GM12865 (cell line): ENCODE measurements around the gene ATP5IF1.

ENCODE experiments used
- DNase-seq: peaks from one replicate; pipeline ENCODE4 v3.0.0; 2010; ENCODE audit warnings: low read depth
- H3K4me3 ChIP-seq: 2 replicates; pipeline ENCODE4 v1.5.1; 2011; ENCODE audit warnings: mild to moderate bottlenecking, low read depth, low read length, control low read depth
- TF ChIP-seq, protein P1 (sequence below): IDR thresholded peaks from 2 replicates; pipeline ENCODE4 v1.5.1; 2011; ENCODE audit warnings: low read length, control low read depth, low read depth, inconsistent platforms; ENCODE audit not compliant: insufficient read depth; ENCODE audit errors: missing control alignments

ATP5IF1 gene

DNA sequence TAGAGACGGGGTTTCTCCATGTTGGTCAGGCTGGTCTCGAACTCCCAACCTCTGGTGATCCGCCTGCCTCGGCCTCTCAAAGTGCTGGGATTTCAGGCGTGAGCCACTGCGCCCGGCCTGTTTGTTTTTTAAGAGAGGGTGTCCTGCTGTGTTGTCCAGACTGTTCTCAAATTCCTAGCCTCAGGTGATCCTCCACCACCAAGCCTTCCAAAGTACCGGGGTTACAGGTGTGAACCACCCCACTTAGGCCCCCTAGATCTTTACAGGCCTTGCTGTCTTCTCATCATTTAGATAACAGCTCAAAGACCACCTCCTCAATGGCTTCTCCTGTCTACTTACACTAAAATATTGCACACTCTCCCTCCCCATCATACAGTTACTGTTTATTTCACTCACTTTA lies 29.7 kb downstream of the ATP5IF1 start:
- TF ChIP-seq, protein P1, sequence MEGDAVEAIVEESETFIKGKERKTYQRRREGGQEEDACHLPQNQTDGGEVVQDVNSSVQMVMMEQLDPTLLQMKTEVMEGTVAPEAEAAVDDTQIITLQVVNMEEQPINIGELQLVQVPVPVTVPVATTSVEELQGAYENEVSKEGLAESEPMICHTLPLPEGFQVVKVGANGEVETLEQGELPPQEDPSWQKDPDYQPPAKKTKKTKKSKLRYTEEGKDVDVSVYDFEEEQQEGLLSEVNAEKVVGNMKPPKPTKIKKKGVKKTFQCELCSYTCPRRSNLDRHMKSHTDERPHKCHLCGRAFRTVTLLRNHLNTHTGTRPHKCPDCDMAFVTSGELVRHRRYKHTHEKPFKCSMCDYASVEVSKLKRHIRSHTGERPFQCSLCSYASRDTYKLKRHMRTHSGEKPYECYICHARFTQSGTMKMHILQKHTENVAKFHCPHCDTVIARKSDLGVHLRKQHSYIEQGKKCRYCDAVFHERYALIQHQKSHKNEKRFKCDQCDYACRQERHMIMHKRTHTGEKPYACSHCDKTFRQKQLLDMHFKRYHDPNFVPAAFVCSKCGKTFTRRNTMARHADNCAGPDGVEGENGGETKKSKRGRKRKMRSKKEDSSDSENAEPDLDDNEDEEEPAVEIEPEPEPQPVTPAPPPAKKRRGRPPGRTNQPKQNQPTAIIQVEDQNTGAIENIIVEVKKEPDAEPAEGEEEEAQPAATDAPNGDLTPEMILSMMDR, result no peak
- no peak for DNase-seq

GRCh38 chr1:28266920-28267322 lies 31.0 kb downstream of the ATP5IF1 start:
- no peak for DNase-seq
- H3K4me3 ChIP-seq, result no peak overlapping the region
- TF ChIP-seq, protein P1, result no peak

More for the DNA sequence above, 29.7 kb downstream of the ATP5IF1 start:
- no peak overlapping the region for H3K4me3 ChIP-seq

DNA sequence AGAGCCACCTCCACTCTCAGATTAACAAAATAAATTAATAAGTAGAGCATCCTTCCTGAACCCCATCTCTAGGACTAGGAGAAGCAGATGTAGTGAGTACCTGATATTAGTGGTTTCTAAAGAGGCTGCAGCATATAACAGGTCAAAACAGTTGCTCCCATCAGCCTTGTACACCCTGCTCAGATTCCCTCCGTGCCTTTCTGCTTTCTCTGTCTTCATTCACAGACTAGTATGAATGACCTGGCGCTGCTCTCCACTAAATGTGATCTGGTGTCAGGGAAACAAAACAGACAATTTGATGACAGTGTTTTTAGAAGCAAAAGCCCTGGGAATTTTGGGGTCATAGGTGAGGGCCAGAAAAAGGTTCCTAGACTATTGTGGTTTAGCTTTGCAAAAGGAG lies 31.7 kb downstream of the ATP5IF1 start:
- no peak for DNase-seq
- H3K4me3 ChIP-seq, result no peak overlapping the region
- TF ChIP-seq, protein P1, result no peak

DNA sequence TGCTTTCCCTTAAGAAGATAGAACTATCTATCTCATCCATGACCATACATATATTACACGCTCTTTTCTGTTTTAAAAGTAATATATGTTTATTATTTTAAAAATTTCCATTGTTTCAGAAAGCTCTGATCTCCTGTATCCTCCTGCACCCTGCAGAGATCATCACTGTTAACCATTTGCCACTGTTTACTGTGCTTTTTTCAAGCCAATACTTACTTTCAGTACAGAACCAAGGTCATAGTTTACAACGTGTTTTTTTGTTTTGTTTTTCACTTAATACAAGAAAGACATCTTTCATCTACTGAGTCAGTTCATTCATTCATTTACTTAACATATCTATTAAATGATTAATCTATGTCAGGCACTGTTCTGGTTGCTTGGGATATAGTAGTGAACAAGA lies 33.6 kb downstream of the ATP5IF1 start:
- no peak for DNase-seq
- no peak overlapping the region for H3K4me3 ChIP-seq
- TF ChIP-seq, protein P1, result no peak

GRCh38 chr1:28272215-28272852 lies 36.4 kb downstream of the ATP5IF1 start:
- DNase-seq, result no peak
- H3K4me3 ChIP-seq, result no peak overlapping the region
- TF ChIP-seq, protein P1, result no peak

DNA sequence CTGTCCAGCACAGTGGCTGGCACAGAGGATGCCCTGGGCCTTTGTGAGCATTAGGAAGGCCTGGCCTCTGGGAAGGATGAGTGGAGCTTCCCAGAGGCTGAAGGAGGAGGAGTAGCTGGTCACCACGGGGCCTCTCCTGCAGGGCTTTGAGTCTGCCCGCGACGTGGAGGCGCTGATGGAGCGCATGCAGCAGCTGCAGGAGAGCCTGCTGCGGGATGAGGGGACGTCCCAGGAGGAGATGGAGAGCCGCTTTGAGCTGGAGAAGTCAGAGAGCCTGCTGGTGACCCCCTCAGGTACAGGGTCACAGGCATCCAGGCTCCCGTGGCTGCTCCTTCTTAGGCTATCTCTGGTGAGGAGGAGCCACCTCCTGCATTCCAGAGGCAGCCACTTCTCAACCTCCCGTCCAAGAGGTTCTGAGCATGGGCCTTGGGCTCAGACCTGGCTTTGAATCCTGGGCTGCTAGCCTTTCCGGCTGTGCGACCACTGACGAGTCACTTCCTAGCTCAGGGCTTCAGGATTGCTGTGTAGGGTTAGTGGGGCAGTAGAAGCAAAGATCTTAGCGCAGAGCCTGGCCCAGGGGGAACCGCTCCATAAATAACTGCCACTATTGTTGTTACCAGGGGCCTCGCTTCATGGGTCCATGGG lies 37.4 kb downstream of the ATP5IF1 start:
- no peak for DNase-seq
- H3K4me3 ChIP-seq, result no peak overlapping the region
- TF ChIP-seq, protein P1, result no peak
